NCI-H2081 (cell line): ENCODE data around the gene MYO10.

ENCODE experiments used
- DNase-seq, 2 experiments: peaks; one replicate each; lab custom pipeline; 2025; lab: John Stamatoyannopoulos, UW

MYO10 gene

DNA sequence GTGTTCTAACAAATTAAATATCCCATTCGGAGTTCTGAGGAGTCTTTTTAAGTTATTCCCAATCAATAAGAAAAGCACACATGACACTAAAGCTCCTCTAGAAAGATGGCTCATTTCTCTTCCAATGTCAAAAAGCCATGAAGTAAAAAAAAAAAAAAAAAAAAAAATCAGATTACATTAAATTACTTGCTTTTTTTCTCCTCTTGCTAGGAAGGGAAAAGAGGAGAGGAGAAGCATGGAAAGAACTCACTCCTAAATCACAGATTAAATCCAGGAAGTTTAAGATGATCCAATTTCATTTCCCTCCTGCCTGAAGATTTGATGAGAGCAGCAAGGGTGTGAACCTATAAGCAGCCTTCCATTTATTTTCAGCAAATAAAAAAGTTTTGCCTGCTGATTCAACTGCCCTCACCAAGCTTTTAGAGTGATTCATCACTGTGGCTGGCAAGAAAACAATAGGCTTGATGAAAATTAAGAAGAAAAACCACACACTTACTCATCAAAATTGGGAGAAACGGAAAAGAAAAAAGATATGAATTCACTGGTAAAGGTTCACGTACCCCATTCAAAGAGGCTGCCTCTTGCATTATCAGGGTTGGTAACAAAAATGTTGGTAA is 19.7 kb downstream of the MYO10 start:
- no peak for DNase-seq

GRCh38 chr5:16914584-16914983 is 21.5 kb downstream of the MYO10 start:
- no peak for DNase-seq

DNA sequence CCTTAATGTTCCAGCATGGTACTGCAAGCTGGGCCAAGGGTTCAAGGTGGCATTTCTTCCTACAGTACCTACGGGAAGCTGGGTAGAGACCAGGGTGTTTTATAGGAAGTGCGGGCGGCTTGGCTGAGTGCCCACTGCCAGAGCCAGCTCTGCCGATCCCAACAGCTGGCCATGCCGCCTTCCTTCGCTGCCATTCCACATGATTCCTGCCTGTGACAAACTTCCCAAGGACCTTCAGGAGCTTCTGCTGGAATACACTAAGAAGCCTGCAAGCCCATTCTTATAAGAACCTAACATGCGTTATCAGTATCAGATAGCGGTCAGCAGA is 22.0 kb downstream of the MYO10 start:
- DNase-seq: no peak

- DNase-seq: no peak
Observed at GRCh38 chr5:16913187-16914107, 22.6 kb downstream of the MYO10 start.

DNA sequence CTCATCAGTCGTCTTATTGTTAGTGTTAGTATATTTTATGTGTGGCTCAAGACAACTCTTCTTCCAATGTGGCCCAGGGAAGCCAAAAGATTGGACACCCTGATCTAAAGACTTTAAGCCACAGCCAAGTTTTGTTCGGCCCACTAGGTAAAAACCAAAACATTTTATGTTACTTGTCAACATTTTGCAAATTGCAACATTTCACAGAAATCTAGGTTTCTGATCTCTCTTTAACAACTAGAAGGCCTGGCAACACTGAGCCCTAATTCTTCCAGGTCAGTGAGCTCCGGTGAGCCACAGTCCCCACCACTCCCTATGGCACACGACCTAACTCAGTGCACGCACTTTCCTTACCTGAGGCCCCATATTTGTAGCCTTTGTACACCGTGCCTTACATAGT is 24.0 kb downstream of the MYO10 start:
- no peak for DNase-seq

GRCh38 chr5:16909464-16909863 is 26.6 kb downstream of the MYO10 start:
- DNase-seq: no peak

- no peak for DNase-seq
Observed at GRCh38 chr5:16907270-16907669, 28.8 kb downstream of the MYO10 start.

GRCh38 chr5:16906255-16906654 is 29.8 kb downstream of the MYO10 start:
- no peak for DNase-seq

DNA sequence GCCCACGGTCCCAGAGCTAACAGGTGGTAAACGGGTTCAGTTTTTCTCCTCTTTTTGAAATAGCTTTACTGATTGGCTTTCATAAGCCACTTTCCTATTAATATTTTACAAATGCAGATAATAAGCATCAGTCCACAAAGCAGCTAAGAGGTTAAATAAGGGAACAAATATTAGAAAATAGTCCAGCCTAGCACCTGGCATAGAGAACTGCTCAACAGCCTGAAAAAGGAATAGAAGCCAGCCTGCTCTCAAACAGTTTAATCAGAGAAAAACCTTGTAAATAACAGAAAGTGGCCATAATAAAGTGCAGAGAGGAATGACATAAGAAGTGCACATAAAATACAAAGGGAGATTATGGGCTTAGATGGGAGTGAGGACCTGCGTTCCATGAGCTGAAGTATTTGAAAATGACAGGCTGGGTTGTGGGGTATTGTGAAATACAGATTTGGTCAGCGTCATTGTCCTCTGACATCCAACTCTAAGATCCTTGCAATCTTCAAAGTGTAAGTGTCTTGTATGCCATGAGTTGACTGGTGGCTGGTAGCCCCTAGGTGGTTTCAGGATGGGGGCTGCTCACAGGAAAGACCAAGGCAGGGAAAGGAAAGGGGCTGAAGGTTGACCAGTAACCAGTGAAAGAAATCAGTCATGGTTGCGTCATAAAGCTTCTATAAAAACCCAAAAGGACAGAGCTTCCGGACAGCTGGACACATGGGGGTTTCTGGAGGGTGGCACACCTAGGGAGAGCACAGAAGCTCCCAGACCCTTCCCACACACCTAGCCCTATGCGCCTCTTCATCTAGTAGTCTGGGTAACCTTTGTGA is 32.4 kb downstream of the MYO10 start:
- no peak for DNase-seq

GRCh38 chr5:16902846-16903245 is 33.2 kb downstream of the MYO10 start:
- DNase-seq: no peak

- no peak for DNase-seq
Observed at GRCh38 chr5:16901021-16901644, 35.0 kb downstream of the MYO10 start.

GRCh38 chr5:16899171-16899570 is 36.9 kb downstream of the MYO10 start:
- no peak for DNase-seq

- no peak for DNase-seq
Observed at GRCh38 chr5:16897800-16898199, 38.3 kb downstream of the MYO10 start.

DNA sequence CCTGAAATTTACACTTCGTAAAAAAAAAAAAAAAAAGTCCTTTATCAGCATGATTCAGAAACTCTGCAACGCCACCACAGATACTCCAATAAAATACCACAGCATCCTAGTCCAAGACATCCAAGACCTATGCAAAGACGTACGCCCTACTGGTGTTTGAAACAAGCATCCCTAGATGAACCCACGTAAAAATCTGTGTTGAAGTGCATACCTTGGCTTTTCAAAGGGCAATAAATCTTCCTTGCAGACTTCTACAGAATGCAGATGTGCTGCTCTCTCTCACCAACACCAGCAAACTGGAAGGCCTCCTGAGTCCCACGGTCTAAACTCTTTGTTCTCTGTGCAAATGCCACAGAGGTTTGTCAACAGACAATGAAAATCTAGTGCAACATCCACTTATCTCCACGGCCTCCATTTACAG is 38.8 kb downstream of the MYO10 start:
- DNase-seq: no peak

- no peak for DNase-seq
Observed at GRCh38 chr5:16896767-16897166, 39.3 kb downstream of the MYO10 start.

GRCh38 chr5:16894236-16895057 is 41.6 kb downstream of the MYO10 start:
- DNase-seq: peak; percentile 55 to 74

GRCh38 chr5:16891033-16891432 is 45.1 kb downstream of the MYO10 start:
- no peak for DNase-seq

GRCh38 chr5:16889972-16890519 is 46.0 kb downstream of the MYO10 start:
- no peak for DNase-seq

- no peak for DNase-seq
Observed at GRCh38 chr5:16889203-16889971, 46.7 kb downstream of the MYO10 start.

- DNase-seq: no peak
Observed at GRCh38 chr5:16888694-16889124, 47.4 kb downstream of the MYO10 start.
